ENCODE measurements around the gene RBM28. TPM values are rescaled to one million over a fixed set of nuclear protein-coding genes. Genes with fewer than 3 reads are reported as not detected.

Gene RBM28
- total RNA-seq, 1 donor from 2014 or later, result 42.8 TPM

- no peak overlapping the region for H3K4me3 Mint-ChIP-seq (ENCODE audit: unreplicated experiment)
- peaks cover 4% of the 10 kb centered on the region for H3K27me3 Mint-ChIP-seq (ENCODE audit: unreplicated experiment)
- peaks cover 4% of the 10 kb centered on the region for H3K4me1 Mint-ChIP-seq (ENCODE audit: unreplicated experiment)
- no peak for DNase-seq (ENCODE audit: low spot score)
- no peak for TF ChIP-seq CTCF (IDR thresholded peaks at IDR 0.05; ENCODE audit: unreplicated experiment)
- H3K27ac Mint-ChIP-seq (ENCODE audit: unreplicated experiment), result no peak overlapping the region
- peaks cover 4% of the 10 kb centered on the region for H3K36me3 Mint-ChIP-seq (ENCODE audit: low read depth, unreplicated experiment)
- no peaks in the 10 kb centered on the region for H3K9me3 Mint-ChIP-seq (ENCODE audit: unreplicated experiment)
These were observed 83.5 kb downstream of the RBM28 start for GRCh38 chr7:128260069-128260795.

DNA sequence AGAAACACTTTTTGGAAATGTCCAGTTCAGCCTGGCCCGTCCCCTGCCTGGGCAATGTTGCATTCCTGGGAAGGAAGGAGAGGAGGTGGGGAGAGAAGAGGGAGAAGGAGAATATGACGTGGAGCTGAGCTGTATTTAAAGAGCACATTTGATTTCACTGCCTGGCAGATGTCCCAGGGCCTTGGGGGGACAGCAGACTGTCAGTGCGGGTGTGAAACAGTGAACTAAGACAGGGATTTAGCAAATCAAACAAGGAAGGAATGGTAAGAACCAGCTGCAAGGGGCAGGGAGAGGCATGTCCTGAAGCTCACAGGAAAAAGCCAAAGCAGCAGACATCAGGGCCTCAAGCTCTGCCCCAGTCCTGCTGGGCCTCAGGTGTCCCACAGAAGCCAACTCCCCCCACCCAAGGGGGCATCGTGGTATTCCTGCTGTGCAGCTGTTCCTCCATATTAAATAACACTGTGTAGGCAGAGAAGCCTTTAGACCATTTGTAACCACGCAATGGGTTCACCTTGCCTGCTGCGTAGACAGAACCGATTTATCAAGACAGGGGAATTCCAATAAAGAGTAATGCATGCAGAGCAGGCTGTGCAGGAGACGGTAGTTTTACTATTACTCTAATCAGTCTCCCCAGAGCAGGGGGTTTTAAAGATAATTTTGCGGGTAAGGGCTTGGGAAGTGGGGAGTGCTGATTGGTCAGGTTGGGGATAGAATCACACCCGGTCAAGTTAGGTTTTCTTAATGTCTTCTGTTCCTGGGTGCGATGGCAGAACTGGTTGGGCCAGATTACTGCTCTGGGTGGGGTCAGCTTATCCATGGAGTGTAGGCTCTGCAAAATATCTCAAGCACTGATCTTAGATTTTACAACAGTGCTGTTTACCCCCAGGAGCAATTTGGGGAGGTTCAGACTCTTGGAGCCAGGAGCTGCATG lies 84.3 kb downstream of the RBM28 start:
- no peak overlapping the region for H3K27ac Mint-ChIP-seq (ENCODE audit: unreplicated experiment)
- peaks cover 4% of the 10 kb centered on the region for H3K4me1 Mint-ChIP-seq (ENCODE audit: unreplicated experiment)
- H3K4me3 Mint-ChIP-seq (ENCODE audit: unreplicated experiment), result no peak overlapping the region
- DNase-seq (ENCODE audit: low spot score), result no peak
- H3K9me3 Mint-ChIP-seq (ENCODE audit: unreplicated experiment), result no peaks in the 10 kb centered on the region
- H3K36me3 Mint-ChIP-seq (ENCODE audit: low read depth, unreplicated experiment), result peaks cover 4% of the 10 kb centered on the region
- peaks cover 4% of the 10 kb centered on the region for H3K27me3 Mint-ChIP-seq (ENCODE audit: unreplicated experiment)
- TF ChIP-seq CTCF (IDR thresholded peaks at IDR 0.05; ENCODE audit: unreplicated experiment), result no peak

GRCh38 chr7:128257458-128257857 lies 86.2 kb downstream of the RBM28 start:
- Mint-ChIP-seq H3K27ac (ENCODE audit: unreplicated experiment) (no peak overlapping the region), H3K27me3 (ENCODE audit: unreplicated experiment) (peaks cover 7% of the 10 kb centered on the region), H3K4me3 (ENCODE audit: unreplicated experiment) (no peak overlapping the region), H3K36me3 (ENCODE audit: low read depth, unreplicated experiment) (peaks cover 9% of the 10 kb centered on the region), H3K4me1 (ENCODE audit: unreplicated experiment) (peaks cover 4% of the 10 kb centered on the region), H3K9me3 (ENCODE audit: unreplicated experiment) (no peaks in the 10 kb centered on the region)
- TF ChIP-seq CTCF (IDR thresholded peaks at IDR 0.05; ENCODE audit: unreplicated experiment), result no peak
- no peak for DNase-seq (ENCODE audit: low spot score)

DNA sequence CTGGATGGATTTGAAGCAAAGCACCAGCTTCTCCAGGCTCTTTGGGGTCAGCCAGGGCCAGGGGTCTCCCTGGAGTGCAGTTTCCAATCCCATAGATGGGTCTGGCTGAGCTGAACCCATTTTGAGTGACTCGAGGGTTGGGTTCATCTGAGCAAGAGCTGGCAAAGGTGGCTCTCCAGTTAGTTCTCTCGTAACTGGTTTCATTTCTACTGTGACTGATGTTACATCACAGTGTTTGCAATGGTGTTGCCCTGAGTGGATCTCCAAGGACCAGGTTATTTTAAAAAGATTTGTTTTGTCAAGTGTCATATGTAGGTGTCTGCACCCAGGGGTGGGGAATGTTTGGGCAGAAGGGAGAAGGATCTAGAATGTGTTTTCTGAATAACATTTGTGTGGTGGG lies 88.4 kb downstream of the RBM28 start:
- Mint-ChIP-seq H3K4me3 (ENCODE audit: unreplicated experiment) (no peak overlapping the region), H3K36me3 (ENCODE audit: low read depth, unreplicated experiment) (peaks cover 9% of the 10 kb centered on the region)

More for the DNA sequence above, 88.4 kb downstream of the RBM28 start:
- H3K4me1 Mint-ChIP-seq (ENCODE audit: unreplicated experiment), result peaks cover 4% of the 10 kb centered on the region
- H3K9me3 Mint-ChIP-seq (ENCODE audit: unreplicated experiment), result no peaks in the 10 kb centered on the region
- H3K27me3 Mint-ChIP-seq (ENCODE audit: unreplicated experiment), result peaks cover 3% of the 10 kb centered on the region
- no peak for DNase-seq (ENCODE audit: low spot score)
- H3K27ac Mint-ChIP-seq (ENCODE audit: unreplicated experiment), result no peak overlapping the region
- TF ChIP-seq CTCF (IDR thresholded peaks at IDR 0.05; ENCODE audit: unreplicated experiment), result no peak

Measured in endothelial cell (in vitro differentiated cells).